Kidney (tissue), 14 donors: Measurements from ENCODE around the gene ARHGAP8. TPM values are rescaled to one million over a fixed set of nuclear protein-coding genes. Genes with fewer than 3 reads are reported as not detected.

Source experiments
- DNase-seq, 5 donors: peaks; one replicate each; pipeline ENCODE4 v3.0.0-alpha.2; 2013 to 2020
- FAIRE-seq: peaks from 2 replicates; lab custom pipeline; 2012; peaks lifted over from hg19 to GRCh38; lab: Jason Lieb, UNC
- H3K27ac ChIP-seq, 2 donors: one replicate each; pipeline ENCODE4 v1.7.0; 2013; ENCODE audit warnings: low read depth in 2 of 2, low read length in 2 of 2, inconsistent platforms in 1 of 2
- H3K27me3 ChIP-seq: one replicate; pipeline ENCODE4 v1.7.1; 2013; ENCODE audit warnings: low read length, inconsistent platforms; ENCODE audit not compliant: control insufficient read depth, insufficient read depth
- H3K36me3 ChIP-seq, 3 donors: one replicate each; pipeline versions ENCODE4 v1.7.0 to v1.7.1; 2013; ENCODE audit warnings: low read length in 3 of 3, control low read depth in 1 of 3, inconsistent platforms in 1 of 3; ENCODE audit not compliant: insufficient read depth in 3 of 3, control insufficient read depth in 2 of 3
- H3K4me1 ChIP-seq, 3 donors: one replicate each; pipeline versions ENCODE4 v1.7.0 to v1.7.1; 2013; ENCODE audit warnings: low read length in 3 of 3, inconsistent platforms in 1 of 3, low read depth in 1 of 3; ENCODE audit not compliant: control insufficient read depth in 2 of 3, insufficient read depth in 2 of 3
- H3K4me3 ChIP-seq, 3 donors: one replicate each; pipeline versions ENCODE4 v1.7.0 to v1.8.1; 2013; ENCODE audit warnings: low read length in 3 of 3, control low read depth in 1 of 3, inconsistent platforms in 1 of 3
- H3K9ac ChIP-seq, 3 donors: one replicate each; pipeline versions ENCODE4 v1.7.0 to v1.7.1; 2013; ENCODE audit warnings: low read length in 3 of 3, control low read depth in 1 of 3, inconsistent platforms in 1 of 3
- H3K9me3 ChIP-seq, 3 donors: one replicate each; pipeline versions ENCODE4 v1.7.0 to v1.7.1; 2013; ENCODE audit warnings: low read length in 3 of 3, control low read depth in 1 of 3, inconsistent platforms in 1 of 3; ENCODE audit not compliant: control insufficient read depth in 2 of 3, insufficient read depth in 1 of 3
- CTCF ChIP-seq: IDR thresholded peaks from 3 replicates; pipeline ENCODE4 v1.5.1; 2012; ENCODE audit warnings: mild to moderate bottlenecking, moderate library complexity, borderline replicate concordance; ENCODE audit not compliant: insufficient read depth; ENCODE audit errors: extremely low read depth
- intact Hi-C: fragments of 100-400 bp; cut with DNase I; formaldehyde crosslinking; loops from one replicate; pipeline ENCODE4 v1.11.1; 2022
- polyA plus RNA-seq: library from polyadenylated mRNA; stranded (reverse); fragments of 350-450 nt; fragmentation: Illumina TruSeq; extraction: RNeasy Lipid Tissue Mini Kit (QIAGEN cat#74804); gene quantifications from one replicate; pipeline ENCODE4 v1.2.3, GENCODE V29; 2014; ENCODE audit warnings: low read depth, low replicate concordance; ENCODE audit not compliant: insufficient read depth
- total RNA-seq: library from RNA; stranded (reverse); fragmentation: NEBNext Ultra II Directional; extraction: Animal tissue kit (Norgen Biotek cat#: 25700); gene quantifications from one replicate; pipeline ENCODE4 v1.2.1, GENCODE V29; 2021
- donor health status: control.
- donor health status: control.
- donor health status: control.
- donor health status: control.
- donor health status: control.
- donor health status: DM: yes; HTN: yes; CAD: no.
- donor health status: Normal renal cell carcinoma (clear cell type).

ARHGAP8 gene
- total and polyA plus RNA-seq, 2 donors from 2014 or later: 30.2 to 35.7 TPM

- FAIRE-seq (no peak), DNase-seq (peak in 1 of 5 donors; percentile 33)
- H3K27ac ChIP-seq: no peak overlapping the region
- H3K27me3 ChIP-seq: no peaks in the 10 kb centered on the region
- TF ChIP-seq CTCF: no peak
- no peak overlapping the region for H3K9ac ChIP-seq
- no peaks in the 10 kb centered on the region for H3K36me3 ChIP-seq
- intact Hi-C loops: no loop called here
- no peaks in the 10 kb centered on the region for H3K9me3 ChIP-seq
- H3K4me3 ChIP-seq: no peak overlapping the region
- H3K4me1 ChIP-seq: no peaks in the 10 kb centered on the region
Observed at GRCh38 chr22:44892243-44892642, 139.9 kb downstream of the ARHGAP8 start.

DNA sequence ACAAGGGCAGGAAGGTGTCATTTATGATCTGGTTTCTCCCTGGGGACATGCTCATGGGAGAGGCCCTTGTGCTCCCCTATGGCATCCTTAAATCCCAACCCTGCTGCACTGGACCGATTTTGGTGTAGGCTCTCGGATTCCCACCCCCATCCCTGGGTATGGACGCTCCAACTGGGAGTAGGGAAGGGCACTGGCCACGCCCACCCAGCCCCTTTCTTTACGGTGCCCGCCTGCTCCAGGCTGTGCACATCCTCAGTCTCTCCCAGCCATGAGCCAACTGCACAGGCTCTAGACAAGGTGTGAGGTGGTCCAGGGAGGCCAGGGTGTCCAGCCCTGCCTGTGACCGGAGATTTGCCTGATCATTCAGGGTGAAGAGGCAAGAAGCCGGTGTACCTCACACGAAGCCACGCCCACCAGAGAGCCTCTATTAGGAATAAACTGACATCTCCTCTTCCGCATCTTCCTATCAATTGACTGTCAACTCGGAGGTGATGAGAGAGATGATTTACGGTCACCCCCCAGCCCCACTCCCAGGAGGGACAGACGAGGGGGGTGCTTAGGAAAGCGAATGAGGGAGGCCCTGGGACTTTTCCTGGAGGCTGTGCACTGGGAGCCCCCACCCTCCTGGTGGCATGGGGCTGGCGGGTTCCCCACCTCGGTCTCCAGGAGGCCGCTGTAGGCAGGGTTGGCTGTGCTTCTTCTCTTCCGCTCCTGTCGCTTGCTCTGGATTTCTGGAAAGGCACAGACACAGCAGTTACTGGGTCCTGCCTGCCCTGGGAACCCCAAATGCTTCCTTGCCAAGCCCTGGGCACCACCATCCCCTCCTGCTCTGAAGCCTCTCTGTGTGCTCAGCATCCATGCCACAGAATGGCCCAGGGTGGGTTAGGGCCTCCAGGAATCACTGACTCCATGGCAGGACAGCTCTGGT, 140.7 kb downstream of the ARHGAP8 start:
- TF ChIP-seq CTCF: no peak
- H3K4me3 ChIP-seq: no peak overlapping the region
- no peak overlapping the region for H3K9ac ChIP-seq
- no peaks in the 10 kb centered on the region for H3K4me1 ChIP-seq
- H3K27me3 ChIP-seq: no peaks in the 10 kb centered on the region
- H3K36me3 ChIP-seq: no peaks in the 10 kb centered on the region
- FAIRE-seq (no peak), DNase-seq (peak in 1 of 5 donors; percentile 50)
- no peak overlapping the region for H3K27ac ChIP-seq
- intact Hi-C loops: no loop called here
- no peaks in the 10 kb centered on the region for H3K9me3 ChIP-seq

GRCh38 chr22:44893731-44894080, 141.3 kb downstream of the ARHGAP8 start:
- no peak overlapping the region for H3K4me3 ChIP-seq
- H3K9ac ChIP-seq: no peak overlapping the region
- no peaks in the 10 kb centered on the region for H3K27me3 ChIP-seq
- H3K9me3 ChIP-seq: no peaks in the 10 kb centered on the region
- DNase-seq: peak in 1 of 5 donors; percentile 56
- FAIRE-seq: no peak
- no peaks in the 10 kb centered on the region for H3K4me1 ChIP-seq
- TF ChIP-seq CTCF: no peak
- H3K27ac ChIP-seq: no peak overlapping the region
- no peaks in the 10 kb centered on the region for H3K36me3 ChIP-seq
- intact Hi-C loops: no loop called here
